ENCODE results near the gene IPO11.

IPO11 gene

GRCh38 chr5:62395210-62395950 is 17.2 kb upstream of the IPO11 start:
- peaks cover 42% of the 10 kb centered on the region for H3K36me3 ChIP-seq (ENCODE audit: insufficient read depth, low read length)
- no peaks in the 10 kb centered on the region for H3K27me3 ChIP-seq (ENCODE audit: control insufficient read depth in 1 of 2, insufficient read depth in 2 of 2, low read length in 2 of 2)
- no peak overlapping the region for H3K9ac ChIP-seq (ENCODE audit: low read length)
- H3K27ac ChIP-seq (ENCODE audit: low read depth, low read length), result no peak overlapping the region
- no peaks in the 10 kb centered on the region for H3K4me1 ChIP-seq (ENCODE audit: insufficient read depth, low read length)
- no peak overlapping the region for H3K4me3 ChIP-seq (ENCODE audit: low read depth in 1 of 2, low read length in 2 of 2)
- H3K9me3 ChIP-seq (ENCODE audit: low read length), result no peaks in the 10 kb centered on the region

- Histone ChIP-seq H3K9me3 (ENCODE audit: low read length) (no peaks in the 10 kb centered on the region), H3K4me3 (ENCODE audit: low read depth in 1 of 2, low read length in 2 of 2) (peak within 1 kb of the TSS; percentile 73), H3K27ac (ENCODE audit: low read depth, low read length) (peak within 1 kb of the TSS; percentile 95), H3K27me3 (ENCODE audit: control insufficient read depth in 1 of 2, insufficient read depth in 2 of 2, low read length in 2 of 2) (no peaks in the 10 kb centered on the region), H3K9ac (ENCODE audit: low read length) (peak within 1 kb of the TSS; percentile 85), H3K4me1 (ENCODE audit: insufficient read depth, low read length) (peaks cover 19% of the 10 kb centered on the region), H3K36me3 (ENCODE audit: insufficient read depth, low read length) (peaks cover 5% of the 10 kb centered on the region)
Measured at GRCh38 chr5:62403411-62404250, 8.9 kb upstream of the IPO11 start, which contains the start of gene DIMT1. Gene DIMT1, minus strand, starts transcription at chr5:62403905. Its CDS starts 133 bp downstream, at chr5:62403772.

- H3K36me3 ChIP-seq (ENCODE audit: insufficient read depth, low read length), result no peaks in the 10 kb centered on the region
- peak overlapping the region in 1 of 2 donors; percentile 98 for H3K4me3 ChIP-seq (ENCODE audit: low read depth in 1 of 2, low read length in 2 of 2)
- H3K27ac ChIP-seq (ENCODE audit: low read depth, low read length), result no peak overlapping the region
- H3K27me3 ChIP-seq (ENCODE audit: control insufficient read depth in 1 of 2, insufficient read depth in 2 of 2, low read length in 2 of 2), result no peaks in the 10 kb centered on the region
- H3K9me3 ChIP-seq (ENCODE audit: low read length), result no peaks in the 10 kb centered on the region
- H3K4me1 ChIP-seq (ENCODE audit: insufficient read depth, low read length), result peaks cover 7% of the 10 kb centered on the region
- no peak overlapping the region for H3K9ac ChIP-seq (ENCODE audit: low read length)
Measured at GRCh38 chr5:62413711-62414110, 1.1 kb downstream of the IPO11 start.

GRCh38 chr5:62418462-62419076 is 6.0 kb downstream of the IPO11 start:
- no peak overlapping the region for H3K27ac ChIP-seq (ENCODE audit: low read depth, low read length)
- H3K9ac ChIP-seq (ENCODE audit: low read length), result no peak overlapping the region
- H3K36me3 ChIP-seq (ENCODE audit: insufficient read depth, low read length), result no peaks in the 10 kb centered on the region
- H3K4me3 ChIP-seq (ENCODE audit: low read depth in 1 of 2, low read length in 2 of 2), result no peak overlapping the region
- no peaks in the 10 kb centered on the region for H3K27me3 ChIP-seq (ENCODE audit: control insufficient read depth in 1 of 2, insufficient read depth in 2 of 2, low read length in 2 of 2)
- H3K4me1 ChIP-seq (ENCODE audit: insufficient read depth, low read length), result peaks cover 4% of the 10 kb centered on the region
- H3K9me3 ChIP-seq (ENCODE audit: low read length), result no peaks in the 10 kb centered on the region

GRCh38 chr5:62419609-62420008 is 7.0 kb downstream of the IPO11 start:
- H3K27me3 ChIP-seq (ENCODE audit: control insufficient read depth in 1 of 2, insufficient read depth in 2 of 2, low read length in 2 of 2), result no peaks in the 10 kb centered on the region
- no peaks in the 10 kb centered on the region for H3K36me3 ChIP-seq (ENCODE audit: insufficient read depth, low read length)
- H3K9ac ChIP-seq (ENCODE audit: low read length), result no peak overlapping the region
- no peaks in the 10 kb centered on the region for H3K9me3 ChIP-seq (ENCODE audit: low read length)
- H3K4me1 ChIP-seq (ENCODE audit: insufficient read depth, low read length), result no peaks in the 10 kb centered on the region
- H3K27ac ChIP-seq (ENCODE audit: low read depth, low read length), result no peak overlapping the region
- no peak overlapping the region for H3K4me3 ChIP-seq (ENCODE audit: low read depth in 1 of 2, low read length in 2 of 2)

GRCh38 chr5:62421414-62421813 is 8.9 kb downstream of the IPO11 start:
- Histone ChIP-seq H3K27ac (ENCODE audit: low read depth, low read length) (no peak overlapping the region), H3K4me1 (ENCODE audit: insufficient read depth, low read length) (no peaks in the 10 kb centered on the region), H3K9ac (ENCODE audit: low read length) (no peak overlapping the region), H3K9me3 (ENCODE audit: low read length) (no peaks in the 10 kb centered on the region), H3K4me3 (ENCODE audit: low read depth in 1 of 2, low read length in 2 of 2) (no peak overlapping the region), H3K27me3 (ENCODE audit: control insufficient read depth in 1 of 2, insufficient read depth in 2 of 2, low read length in 2 of 2) (no peaks in the 10 kb centered on the region), H3K36me3 (ENCODE audit: insufficient read depth, low read length) (no peaks in the 10 kb centered on the region)

- no peaks in the 10 kb centered on the region for H3K4me1 ChIP-seq (ENCODE audit: insufficient read depth, low read length)
- no peak overlapping the region for H3K27ac ChIP-seq (ENCODE audit: low read depth, low read length)
- H3K36me3 ChIP-seq (ENCODE audit: insufficient read depth, low read length), result no peaks in the 10 kb centered on the region
- no peaks in the 10 kb centered on the region for H3K9me3 ChIP-seq (ENCODE audit: low read length)
- no peak overlapping the region for H3K9ac ChIP-seq (ENCODE audit: low read length)
- H3K4me3 ChIP-seq (ENCODE audit: low read depth in 1 of 2, low read length in 2 of 2), result no peak overlapping the region
- no peaks in the 10 kb centered on the region for H3K27me3 ChIP-seq (ENCODE audit: control insufficient read depth in 1 of 2, insufficient read depth in 2 of 2, low read length in 2 of 2)
Measured at GRCh38 chr5:62424763-62425162, 12.2 kb downstream of the IPO11 start.

GRCh38 chr5:62431735-62432620 is 19.4 kb downstream of the IPO11 start:
- no peak overlapping the region for H3K27ac ChIP-seq (ENCODE audit: low read depth, low read length)
- no peak overlapping the region for H3K4me3 ChIP-seq (ENCODE audit: low read depth in 1 of 2, low read length in 2 of 2)
- H3K9ac ChIP-seq (ENCODE audit: low read length), result no peak overlapping the region

GRCh38 chr5:62432621-62433064 is 20.1 kb downstream of the IPO11 start:
- Histone ChIP-seq H3K4me1 (ENCODE audit: insufficient read depth, low read length) (peaks cover 7% of the 10 kb centered on the region), H3K9me3 (ENCODE audit: low read length) (no peaks in the 10 kb centered on the region), H3K9ac (ENCODE audit: low read length) (no peak overlapping the region), H3K27ac (ENCODE audit: low read depth, low read length) (no peak overlapping the region), H3K36me3 (ENCODE audit: insufficient read depth, low read length) (no peaks in the 10 kb centered on the region), H3K27me3 (ENCODE audit: control insufficient read depth in 1 of 2, insufficient read depth in 2 of 2, low read length in 2 of 2) (no peaks in the 10 kb centered on the region), H3K4me3 (ENCODE audit: low read depth in 1 of 2, low read length in 2 of 2) (no peak overlapping the region)

More at GRCh38 chr5:62431735-62432620, 19.4 kb downstream of the IPO11 start:
- Histone ChIP-seq H3K36me3 (ENCODE audit: insufficient read depth, low read length) (no peaks in the 10 kb centered on the region), H3K4me1 (ENCODE audit: insufficient read depth, low read length) (peaks cover 7% of the 10 kb centered on the region), H3K27me3 (ENCODE audit: control insufficient read depth in 1 of 2, insufficient read depth in 2 of 2, low read length in 2 of 2) (no peaks in the 10 kb centered on the region), H3K9me3 (ENCODE audit: low read length) (no peaks in the 10 kb centered on the region)

GRCh38 chr5:62448528-62448927 is 36.0 kb downstream of the IPO11 start:
- Histone ChIP-seq H3K9me3 (ENCODE audit: low read length) (no peaks in the 10 kb centered on the region), H3K9ac (ENCODE audit: low read length) (no peak overlapping the region), H3K36me3 (ENCODE audit: insufficient read depth, low read length) (peaks cover 17% of the 10 kb centered on the region), H3K4me1 (ENCODE audit: insufficient read depth, low read length) (no peaks in the 10 kb centered on the region), H3K4me3 (ENCODE audit: low read depth in 1 of 2, low read length in 2 of 2) (no peak overlapping the region), H3K27me3 (ENCODE audit: control insufficient read depth in 1 of 2, insufficient read depth in 2 of 2, low read length in 2 of 2) (no peaks in the 10 kb centered on the region), H3K27ac (ENCODE audit: low read depth, low read length) (no peak overlapping the region)

Data from muscle layer of colon (tissue), 2 donors.